ENCODE measurements around the gene MRPL12. TPM values are rescaled to one million over a fixed set of nuclear protein-coding genes. Genes with fewer than 3 reads are reported as not detected.

The MRPL12 gene
- total RNA-seq, 1 donor from 2014 or later: 48.6 TPM

- no peak for DNase-seq (ENCODE audit: low spot score)
Measured at GRCh38 chr17:81682565-81683207, 20.5 kb upstream of the MRPL12 start.

- no peak for DNase-seq (ENCODE audit: low spot score)
Measured at GRCh38 chr17:81683208-81683583, 20.0 kb upstream of the MRPL12 start.

- DNase-seq (ENCODE audit: low spot score): peak; percentile 99
Measured at GRCh38 chr17:81683584-81684441, 19.4 kb upstream of the MRPL12 start, which contains the start of the genes ARL16 and HGS. TSS of gene ARL16 (minus strand) at chr17:81683797. CDS start at chr17:81683753, 44 bp downstream. TSS of gene HGS (plus strand) at chr17:81684011. CDS start at chr17:81684067, 56 bp downstream.

GRCh38 chr17:81684442-81684911, 18.7 kb upstream of the MRPL12 start:
- DNase-seq (ENCODE audit: low spot score): no peak

GRCh38 chr17:81685108-81685507, 18.1 kb upstream of the MRPL12 start:
- no peak for DNase-seq (ENCODE audit: low spot score)

GRCh38 chr17:81686614-81687013, 16.6 kb upstream of the MRPL12 start:
- DNase-seq (ENCODE audit: low spot score): no peak

GRCh38 chr17:81687770-81688541, 15.2 kb upstream of the MRPL12 start:
- no peak for DNase-seq (ENCODE audit: low spot score)

- no peak for DNase-seq (ENCODE audit: low spot score)
Measured at GRCh38 chr17:81688616-81689015, 14.6 kb upstream of the MRPL12 start.

- no peak for DNase-seq (ENCODE audit: low spot score)
Measured at GRCh38 chr17:81690066-81690465, 13.1 kb upstream of the MRPL12 start.

GRCh38 chr17:81690549-81690948, 12.6 kb upstream of the MRPL12 start:
- DNase-seq (ENCODE audit: low spot score): no peak

- DNase-seq (ENCODE audit: low spot score): no peak
Measured at GRCh38 chr17:81691196-81691595, 12.0 kb upstream of the MRPL12 start.

- DNase-seq (ENCODE audit: low spot score): no peak
Measured at GRCh38 chr17:81691608-81692007, 11.6 kb upstream of the MRPL12 start.

- DNase-seq (ENCODE audit: low spot score): no peak
Measured at GRCh38 chr17:81693509-81694210, 9.5 kb upstream of the MRPL12 start.

GRCh38 chr17:81694810-81695209, 8.4 kb upstream of the MRPL12 start:
- no peak for DNase-seq (ENCODE audit: low spot score)

- no peak for DNase-seq (ENCODE audit: low spot score)
Measured at GRCh38 chr17:81695211-81695610, 8.0 kb upstream of the MRPL12 start.

- DNase-seq (ENCODE audit: low spot score): no peak
Measured at GRCh38 chr17:81695801-81696200, 7.4 kb upstream of the MRPL12 start.

- no peak for DNase-seq (ENCODE audit: low spot score)
Measured at GRCh38 chr17:81696218-81696941, 6.8 kb upstream of the MRPL12 start.

GRCh38 chr17:81697261-81698044, 5.7 kb upstream of the MRPL12 start:
- no peak for DNase-seq (ENCODE audit: low spot score)

GRCh38 chr17:81700353-81701287, 2.5 kb upstream of the MRPL12 start:
- DNase-seq (ENCODE audit: low spot score): no peak

All from mucosa of gallbladder (tissue), 1 donor.